Bronchial epithelial cell (primary cell): ENCODE measurements around the gene PIK3AP1. TPM values are rescaled to one million over a fixed set of nuclear protein-coding genes. Genes with fewer than 3 reads are reported as not detected.
"Not testable (repeated sequence)": the region's sequence is repeated elsewhere in the genome, so short reads cannot be mapped to it uniquely, and the experiment has no call there.

ENCODE experiments used
- DNase-seq: peaks from one replicate; pipeline ENCODE4 v3.0.0-alpha.2; 2010; ENCODE audit warnings: low read depth
- FAIRE-seq: peaks from 2 replicates; lab custom pipeline; 2011; peaks lifted over from hg19 to GRCh38; lab: Jason Lieb, UNC
- H3K27me3 ChIP-seq: 2 replicates; pipeline ENCODE4 v1.5.1; 2011; ENCODE audit warnings: low read length; ENCODE audit not compliant: control insufficient read depth, insufficient read depth
- H3K36me3 ChIP-seq: 2 replicates; pipeline ENCODE4 v1.5.1; 2011; ENCODE audit warnings: low read length; ENCODE audit not compliant: control insufficient read depth, insufficient read depth
- H3K4me3 ChIP-seq: 2 replicates; pipeline ENCODE4 v1.5.1; 2011; ENCODE audit warnings: mild to moderate bottlenecking, low read depth, low read length, control low read depth
- total RNA-seq: library from RNA; depleted of rRNA; stranded (reverse); fragments of >200 nt; gene quantifications from 2 replicates; pipeline ENCODE4 v1.2.1, GENCODE V29; 2014
- TF ChIP-seq, protein P1 (sequence below): IDR thresholded peaks from 2 replicates; pipeline ENCODE4 v1.5.1; 2011; ENCODE audit warnings: mild to moderate bottlenecking, moderate library complexity, low read length, control low read depth, inconsistent platforms; ENCODE audit not compliant: insufficient read depth, severe bottlenecking

The PIK3AP1 gene
- total RNA-seq, 1 donor from 2014 or later, result 2.1 TPM

DNA sequence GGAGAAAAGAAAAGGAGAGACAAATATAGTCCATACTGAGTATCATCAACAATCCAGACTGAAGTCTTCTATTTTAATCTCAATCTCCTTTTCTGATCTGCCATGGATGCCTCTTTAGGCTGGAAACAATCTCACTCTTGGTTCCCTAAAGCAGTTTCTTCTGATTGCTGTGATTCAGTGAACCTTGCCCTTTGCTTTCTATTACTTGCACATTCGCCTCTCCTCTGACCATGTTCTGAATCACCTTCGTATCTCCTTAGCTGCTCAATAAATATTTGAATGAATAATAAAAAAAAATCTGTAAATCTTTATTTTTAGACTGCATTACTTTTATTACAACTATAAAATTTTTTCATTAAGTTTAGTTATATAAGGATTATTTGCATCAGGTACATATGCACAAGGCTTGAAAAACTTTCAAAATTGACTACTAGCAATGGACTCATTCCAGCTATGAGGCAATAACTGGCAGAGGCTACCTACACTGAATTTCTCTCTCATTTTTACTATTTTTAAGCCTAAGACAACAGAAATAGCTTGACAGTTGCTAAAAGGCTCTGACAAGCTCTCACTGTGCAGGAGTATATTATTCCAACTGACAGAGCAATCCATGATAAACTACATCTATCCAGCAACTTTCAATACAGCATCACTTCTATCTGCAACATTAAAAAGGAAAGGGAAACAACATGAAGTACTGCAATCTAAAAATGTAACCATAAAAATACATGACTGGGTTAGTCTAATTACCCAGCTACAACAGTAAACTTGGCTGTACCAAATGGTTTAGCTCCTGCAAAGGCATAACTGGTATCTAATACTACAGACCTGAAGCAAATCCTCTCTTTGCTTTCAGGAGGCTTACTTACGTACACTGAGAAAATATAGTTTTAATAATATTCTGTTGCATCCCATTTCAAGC, 159.1 kb downstream of the PIK3AP1 start:
- FAIRE-seq (no peak), DNase-seq (no peak)
- Histone ChIP-seq H3K4me3 (no peak overlapping the region), H3K36me3 (peaks cover 5% of the 10 kb centered on the region), H3K27me3 (no peaks in the 10 kb centered on the region)
- TF ChIP-seq, protein P1, sequence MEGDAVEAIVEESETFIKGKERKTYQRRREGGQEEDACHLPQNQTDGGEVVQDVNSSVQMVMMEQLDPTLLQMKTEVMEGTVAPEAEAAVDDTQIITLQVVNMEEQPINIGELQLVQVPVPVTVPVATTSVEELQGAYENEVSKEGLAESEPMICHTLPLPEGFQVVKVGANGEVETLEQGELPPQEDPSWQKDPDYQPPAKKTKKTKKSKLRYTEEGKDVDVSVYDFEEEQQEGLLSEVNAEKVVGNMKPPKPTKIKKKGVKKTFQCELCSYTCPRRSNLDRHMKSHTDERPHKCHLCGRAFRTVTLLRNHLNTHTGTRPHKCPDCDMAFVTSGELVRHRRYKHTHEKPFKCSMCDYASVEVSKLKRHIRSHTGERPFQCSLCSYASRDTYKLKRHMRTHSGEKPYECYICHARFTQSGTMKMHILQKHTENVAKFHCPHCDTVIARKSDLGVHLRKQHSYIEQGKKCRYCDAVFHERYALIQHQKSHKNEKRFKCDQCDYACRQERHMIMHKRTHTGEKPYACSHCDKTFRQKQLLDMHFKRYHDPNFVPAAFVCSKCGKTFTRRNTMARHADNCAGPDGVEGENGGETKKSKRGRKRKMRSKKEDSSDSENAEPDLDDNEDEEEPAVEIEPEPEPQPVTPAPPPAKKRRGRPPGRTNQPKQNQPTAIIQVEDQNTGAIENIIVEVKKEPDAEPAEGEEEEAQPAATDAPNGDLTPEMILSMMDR, result no peak

DNA sequence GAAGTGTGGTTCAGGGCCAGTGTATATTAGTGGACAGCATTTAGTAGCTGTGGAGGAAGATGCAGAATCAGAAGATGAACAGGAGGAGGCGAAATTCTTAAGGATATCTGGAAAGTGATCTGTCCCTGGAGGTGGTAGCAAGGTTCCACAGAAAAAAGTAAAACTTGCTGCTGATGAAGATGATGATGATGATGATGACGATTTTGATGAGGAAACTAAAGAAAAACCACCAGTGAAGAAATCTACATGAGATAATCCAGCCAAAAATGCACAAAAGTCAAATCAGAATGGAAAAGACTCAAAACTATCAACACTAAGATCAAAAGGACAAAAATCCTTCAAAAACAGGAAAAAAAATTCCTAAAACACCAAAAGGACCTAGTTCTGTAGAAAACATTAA, 159.8 kb downstream of the PIK3AP1 start:
- FAIRE-seq (no peak), DNase-seq (no peak)
- H3K36me3 ChIP-seq, result peaks cover 5% of the 10 kb centered on the region
- no peaks in the 10 kb centered on the region for H3K27me3 ChIP-seq
- H3K4me3 ChIP-seq, result no peak overlapping the region
- TF ChIP-seq, protein P1, result no peak

- TF ChIP-seq, protein P1, result peak; percentile 32
- Histone ChIP-seq H3K27me3 (no peaks in the 10 kb centered on the region), H3K4me3 (no peak overlapping the region), H3K36me3 (peaks cover 5% of the 10 kb centered on the region)
- FAIRE-seq, result no peak
- DNase-seq, result peak; percentile 24
Observed at GRCh38 chr10:96556003-96556402, 164.3 kb downstream of the PIK3AP1 start.

DNA sequence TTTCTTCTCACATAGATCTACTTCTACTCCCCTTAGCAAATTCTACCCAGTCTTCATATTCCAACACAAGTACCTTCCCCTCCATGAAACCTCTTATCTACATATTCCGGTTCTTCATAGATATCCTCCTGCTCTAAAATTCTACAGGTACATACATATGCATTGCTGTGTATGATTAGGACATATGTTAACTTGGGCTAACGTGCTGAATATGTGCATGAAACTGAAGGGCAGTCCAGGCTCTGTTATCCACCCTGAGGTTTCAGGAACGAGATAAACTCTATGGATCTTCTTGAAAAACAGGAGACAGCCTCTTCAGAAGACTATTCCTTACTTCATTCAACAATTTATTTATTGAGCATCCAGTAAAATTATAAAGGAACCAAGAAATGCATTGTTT, 165.0 kb downstream of the PIK3AP1 start:
- Histone ChIP-seq H3K4me3 (no peak overlapping the region), H3K36me3 (peaks cover 3% of the 10 kb centered on the region)
- no peak for FAIRE-seq

DNA sequence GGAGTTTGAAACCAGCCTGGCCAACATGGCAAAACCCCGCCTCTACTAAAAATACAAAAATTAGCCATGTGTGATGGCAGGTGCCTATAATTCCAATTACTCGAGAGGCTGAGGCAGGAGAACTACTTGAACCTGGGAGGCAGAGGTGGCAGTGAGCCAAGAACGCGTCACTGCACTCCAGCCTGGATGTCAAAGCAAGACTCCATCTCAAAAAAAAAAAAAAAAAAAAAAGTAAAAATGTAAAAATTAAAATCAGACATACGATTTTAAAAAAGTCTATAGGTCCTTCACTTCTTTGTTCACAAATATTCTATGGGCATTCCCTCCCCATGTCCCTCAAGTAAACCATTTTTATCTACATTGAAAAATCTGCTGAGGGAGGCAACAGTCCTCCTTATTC, 171.7 kb downstream of the PIK3AP1 start:
- Histone ChIP-seq H3K4me3 (no peak overlapping the region), H3K36me3 (peaks cover 4% of the 10 kb centered on the region), H3K27me3 (no peaks in the 10 kb centered on the region)
- DNase-seq (no peak), FAIRE-seq (no peak)
- TF ChIP-seq, protein P1, result no peak

More for the DNA sequence above, 165.0 kb downstream of the PIK3AP1 start:
- TF ChIP-seq, protein P1, result no peak
- H3K27me3 ChIP-seq, result no peaks in the 10 kb centered on the region
- no peak for DNase-seq

DNA sequence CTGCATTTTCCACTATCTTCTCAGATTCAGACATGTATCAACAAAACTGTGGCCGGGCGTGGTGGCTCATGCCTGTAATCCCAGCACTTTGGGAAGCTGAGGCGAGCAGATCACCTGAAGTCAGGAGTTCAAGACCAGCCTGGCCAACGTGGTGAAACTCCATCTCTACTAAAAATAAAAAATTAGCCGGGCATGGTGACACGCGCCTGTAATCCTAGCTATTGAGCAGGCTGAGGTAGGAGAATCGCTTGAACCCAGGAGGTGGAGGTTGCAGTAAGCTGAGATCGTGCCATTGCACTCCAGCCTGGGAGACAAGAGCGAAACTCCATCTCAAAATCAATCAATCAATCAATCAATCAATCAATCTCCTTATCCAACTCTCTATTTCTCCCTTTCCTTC, 174.8 kb downstream of the PIK3AP1 start:
- H3K27me3 ChIP-seq, FAIRE-seq, DNase-seq, H3K4me3 ChIP-seq, H3K36me3 ChIP-seq: not testable (repeated sequence)

Other genes with a start within 250 kb of the PIK3AP1 start
- gene TLL2, start 206.6 kb downstream of the PIK3AP1 start, total RNA-seq, result 0.26 TPM in 2 replicates
- gene TM9SF3, start 133.5 kb downstream of the PIK3AP1 start, total RNA-seq, result 121 and 145 TPM in 2 replicates
- gene LCOR, start 111.8 kb upstream of the PIK3AP1 start, total RNA-seq, result 29.5 and 34.4 TPM in 2 replicates